ENCODE measurements around the gene TAF1D.

DNA sequence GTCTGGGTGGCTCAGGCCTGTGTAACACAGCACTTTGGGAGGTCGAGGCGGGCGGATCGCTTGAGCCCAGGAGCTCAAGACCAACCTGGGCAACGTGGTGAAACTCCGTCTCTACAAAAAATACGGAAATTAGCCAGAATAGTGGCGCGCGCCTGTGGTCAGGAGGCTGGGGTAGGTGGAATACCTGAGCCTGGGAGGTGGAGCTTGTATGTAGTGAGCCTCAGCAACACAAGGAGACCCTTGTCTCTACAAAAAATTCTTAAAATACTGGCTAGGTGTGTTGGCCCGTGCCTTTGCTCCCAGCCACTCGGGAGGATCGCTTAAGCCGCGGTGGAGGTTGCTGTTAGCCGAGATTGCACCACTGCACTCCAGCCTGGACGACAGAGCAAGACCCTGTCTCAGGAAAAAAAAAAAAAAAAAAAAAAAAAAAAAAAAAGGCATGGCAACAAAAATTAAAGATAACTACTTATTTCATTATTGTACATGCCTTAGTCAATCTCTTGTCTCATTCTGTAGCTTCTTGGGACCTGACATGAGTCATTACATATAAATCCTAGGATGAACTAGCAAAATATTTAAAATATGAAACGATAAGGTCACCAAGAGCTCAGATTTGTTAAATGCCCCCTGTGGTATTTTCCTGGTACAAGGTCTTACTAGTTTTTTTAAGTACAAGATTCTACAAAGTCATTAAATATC lies 1.1 kb downstream of the TAF1D start:
- TF ChIP-seq POU2F2 (IDR thresholded peaks at IDR 0.05; ENCODE audit: borderline replicate concordance, low read depth, low read length) (no peak), EP300 (IDR thresholded peaks at IDR 0.05; ENCODE audit: borderline replicate concordance in 1 of 2, control insufficient read depth in 1 of 2, low read depth in 2 of 2, low read length in 2 of 2) (no peak), SIN3A (IDR thresholded peaks at IDR 0.05; ENCODE audit: low read depth, low read length) (no peak), BHLHE40 (IDR thresholded peaks at IDR 0.05; ENCODE audit: borderline replicate concordance in 1 of 2, low read depth in 2 of 2, low read length in 1 of 2) (no peak), ESRRA (IDR thresholded peaks at IDR 0.05; ENCODE audit: low read length) (no peak), SUZ12 (IDR thresholded peaks at IDR 0.05; ENCODE audit: unreplicated experiment) (no peak), POLR2AphosphoS5 (IDR thresholded peaks at IDR 0.05; ENCODE audit: low read length) (no peak), JUND (IDR thresholded peaks at IDR 0.05; ENCODE audit: low read depth, low read length) (no peak)
- TF ChIP-seq, protein P1, sequence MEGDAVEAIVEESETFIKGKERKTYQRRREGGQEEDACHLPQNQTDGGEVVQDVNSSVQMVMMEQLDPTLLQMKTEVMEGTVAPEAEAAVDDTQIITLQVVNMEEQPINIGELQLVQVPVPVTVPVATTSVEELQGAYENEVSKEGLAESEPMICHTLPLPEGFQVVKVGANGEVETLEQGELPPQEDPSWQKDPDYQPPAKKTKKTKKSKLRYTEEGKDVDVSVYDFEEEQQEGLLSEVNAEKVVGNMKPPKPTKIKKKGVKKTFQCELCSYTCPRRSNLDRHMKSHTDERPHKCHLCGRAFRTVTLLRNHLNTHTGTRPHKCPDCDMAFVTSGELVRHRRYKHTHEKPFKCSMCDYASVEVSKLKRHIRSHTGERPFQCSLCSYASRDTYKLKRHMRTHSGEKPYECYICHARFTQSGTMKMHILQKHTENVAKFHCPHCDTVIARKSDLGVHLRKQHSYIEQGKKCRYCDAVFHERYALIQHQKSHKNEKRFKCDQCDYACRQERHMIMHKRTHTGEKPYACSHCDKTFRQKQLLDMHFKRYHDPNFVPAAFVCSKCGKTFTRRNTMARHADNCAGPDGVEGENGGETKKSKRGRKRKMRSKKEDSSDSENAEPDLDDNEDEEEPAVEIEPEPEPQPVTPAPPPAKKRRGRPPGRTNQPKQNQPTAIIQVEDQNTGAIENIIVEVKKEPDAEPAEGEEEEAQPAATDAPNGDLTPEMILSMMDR (IDR thresholded peaks at IDR 0.05 in 2 of 3, conservative IDR thresholded peaks at IDR 0.05 in 1 of 3; ENCODE audit: control insufficient read depth in 2 of 3, extremely low read depth in 1 of 3, insufficient read depth in 1 of 3, low read depth in 3 of 3, low read length in 3 of 3) = no peak
- TF ChIP-seq, protein P2, sequence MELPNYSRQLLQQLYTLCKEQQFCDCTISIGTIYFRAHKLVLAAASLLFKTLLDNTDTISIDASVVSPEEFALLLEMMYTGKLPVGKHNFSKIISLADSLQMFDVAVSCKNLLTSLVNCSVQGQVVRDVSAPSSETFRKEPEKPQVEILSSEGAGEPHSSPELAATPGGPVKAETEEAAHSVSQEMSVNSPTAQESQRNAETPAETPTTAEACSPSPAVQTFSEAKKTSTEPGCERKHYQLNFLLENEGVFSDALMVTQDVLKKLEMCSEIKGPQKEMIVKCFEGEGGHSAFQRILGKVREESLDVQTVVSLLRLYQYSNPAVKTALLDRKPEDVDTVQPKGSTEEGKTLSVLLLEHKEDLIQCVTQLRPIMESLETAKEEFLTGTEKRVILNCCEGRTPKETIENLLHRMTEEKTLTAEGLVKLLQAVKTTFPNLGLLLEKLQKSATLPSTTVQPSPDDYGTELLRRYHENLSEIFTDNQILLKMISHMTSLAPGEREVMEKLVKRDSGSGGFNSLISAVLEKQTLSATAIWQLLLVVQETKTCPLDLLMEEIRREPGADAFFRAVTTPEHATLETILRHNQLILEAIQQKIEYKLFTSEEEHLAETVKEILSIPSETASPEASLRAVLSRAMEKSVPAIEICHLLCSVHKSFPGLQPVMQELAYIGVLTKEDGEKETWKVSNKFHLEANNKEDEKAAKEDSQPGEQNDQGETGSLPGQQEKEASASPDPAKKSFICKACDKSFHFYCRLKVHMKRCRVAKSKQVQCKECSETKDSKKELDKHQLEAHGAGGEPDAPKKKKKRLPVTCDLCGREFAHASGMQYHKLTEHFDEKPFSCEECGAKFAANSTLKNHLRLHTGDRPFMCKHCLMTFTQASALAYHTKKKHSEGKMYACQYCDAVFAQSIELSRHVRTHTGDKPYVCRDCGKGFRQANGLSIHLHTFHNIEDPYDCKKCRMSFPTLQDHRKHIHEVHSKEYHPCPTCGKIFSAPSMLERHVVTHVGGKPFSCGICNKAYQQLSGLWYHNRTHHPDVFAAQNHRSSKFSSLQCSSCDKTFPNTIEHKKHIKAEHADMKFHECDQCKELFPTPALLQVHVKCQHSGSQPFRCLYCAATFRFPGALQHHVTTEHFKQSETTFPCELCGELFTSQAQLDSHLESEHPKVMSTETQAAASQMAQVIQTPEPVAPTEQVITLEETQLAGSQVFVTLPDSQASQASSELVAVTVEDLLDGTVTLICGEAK (IDR thresholded peaks at IDR 0.05; ENCODE audit: borderline replicate concordance) = no peak

Measured in GM12878 (cell line).